Suppressor macrophage treated with lipopolysaccharide for 1 hour (primary cell): ENCODE results near the gene MSMB.
"Not testable (repeated sequence)": the region's sequence is repeated elsewhere in the genome, so short reads cannot be mapped to it uniquely, and the experiment has no call there.

Experiments
- DNase-seq, 3 donors: peaks; one replicate each; pipeline ENCODE4 v3.0.0-alpha.2; 2020 to 2022

Gene MSMB, protein sequence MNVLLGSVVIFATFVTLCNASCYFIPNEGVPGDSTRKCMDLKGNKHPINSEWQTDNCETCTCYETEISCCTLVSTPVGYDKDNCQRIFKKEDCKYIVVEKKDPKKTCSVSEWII

DNA sequence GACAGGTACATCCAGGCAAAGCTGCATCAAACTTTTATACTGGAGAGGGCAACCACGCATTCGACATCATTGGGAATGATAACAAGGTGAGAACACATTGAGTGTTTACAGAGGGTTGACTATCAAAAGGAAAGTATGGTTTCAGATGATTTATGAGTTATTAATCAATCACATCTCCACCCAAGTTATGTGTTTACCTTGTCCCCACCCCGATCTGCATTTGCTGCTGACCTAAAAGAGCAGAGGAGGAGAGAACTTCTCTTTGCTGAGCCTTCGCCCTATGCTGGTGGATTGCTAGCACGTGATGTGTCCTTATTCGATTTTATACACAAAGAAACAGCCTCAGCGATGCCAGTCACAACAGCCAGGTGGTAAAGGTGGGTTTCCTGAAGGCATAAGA lies at the start of gene MSMB:
TSS of gene MSMB (minus strand) at position 9 of the 400 bp plus-strand sequence. CDS start 32 bp downstream, outside the sequence.
- no peak for DNase-seq

DNA sequence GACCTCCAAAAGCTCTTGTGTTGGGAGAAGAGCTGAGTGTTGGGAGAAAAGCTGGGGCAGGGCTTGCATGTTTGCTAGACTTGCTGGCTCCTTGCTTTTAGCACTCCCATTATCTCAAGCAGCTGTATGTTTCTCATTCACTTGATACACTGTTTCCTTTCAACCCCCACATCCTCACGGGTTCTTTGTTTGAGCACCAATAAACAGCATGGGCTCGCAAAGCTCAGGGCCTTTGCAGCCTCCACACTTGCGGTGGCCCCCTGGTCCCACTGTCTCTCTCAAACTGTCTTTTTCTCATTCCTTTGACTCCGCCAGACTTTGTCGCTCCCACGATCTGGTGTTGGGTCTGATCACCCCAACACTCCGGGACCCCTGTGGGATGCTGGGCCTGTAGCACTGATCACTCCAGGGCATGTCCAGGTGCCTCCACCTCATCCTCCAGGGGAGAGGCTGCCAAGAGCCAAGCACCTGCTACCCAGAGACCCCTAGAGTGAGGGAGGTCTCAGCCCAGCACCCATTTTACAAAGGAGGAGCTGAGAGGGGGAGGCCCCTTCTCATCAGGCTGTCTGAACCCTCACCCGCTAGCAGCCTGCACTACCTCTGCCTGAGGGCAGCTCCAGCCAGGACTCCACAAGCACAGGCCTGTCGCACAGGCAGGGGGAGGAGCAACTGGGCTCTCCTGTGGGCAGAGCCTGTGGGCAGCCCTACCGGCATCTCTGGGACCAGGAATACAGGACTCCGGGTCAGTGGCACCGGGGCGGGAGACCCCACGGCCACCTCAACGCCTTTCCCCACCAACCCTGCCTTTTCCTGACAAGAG lies 49.1 kb upstream of the MSMB start:
- DNase-seq = no peak

DNA sequence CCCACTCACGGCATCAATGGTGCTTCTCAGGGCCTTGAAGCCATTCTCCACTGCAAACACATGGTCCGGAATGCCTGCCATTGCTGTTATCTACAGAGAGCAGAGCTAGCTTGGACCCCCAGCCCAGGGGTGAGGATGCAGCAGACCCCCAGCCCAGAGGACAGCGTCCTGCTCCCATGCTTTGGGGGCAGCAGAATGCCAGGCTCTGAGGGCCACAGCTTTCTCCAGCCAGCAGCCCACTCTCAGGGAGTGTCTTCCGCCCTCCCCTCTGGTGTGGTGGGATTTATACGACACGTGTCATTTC lies 48.1 kb upstream of the MSMB start:
- no peak for DNase-seq

DNA sequence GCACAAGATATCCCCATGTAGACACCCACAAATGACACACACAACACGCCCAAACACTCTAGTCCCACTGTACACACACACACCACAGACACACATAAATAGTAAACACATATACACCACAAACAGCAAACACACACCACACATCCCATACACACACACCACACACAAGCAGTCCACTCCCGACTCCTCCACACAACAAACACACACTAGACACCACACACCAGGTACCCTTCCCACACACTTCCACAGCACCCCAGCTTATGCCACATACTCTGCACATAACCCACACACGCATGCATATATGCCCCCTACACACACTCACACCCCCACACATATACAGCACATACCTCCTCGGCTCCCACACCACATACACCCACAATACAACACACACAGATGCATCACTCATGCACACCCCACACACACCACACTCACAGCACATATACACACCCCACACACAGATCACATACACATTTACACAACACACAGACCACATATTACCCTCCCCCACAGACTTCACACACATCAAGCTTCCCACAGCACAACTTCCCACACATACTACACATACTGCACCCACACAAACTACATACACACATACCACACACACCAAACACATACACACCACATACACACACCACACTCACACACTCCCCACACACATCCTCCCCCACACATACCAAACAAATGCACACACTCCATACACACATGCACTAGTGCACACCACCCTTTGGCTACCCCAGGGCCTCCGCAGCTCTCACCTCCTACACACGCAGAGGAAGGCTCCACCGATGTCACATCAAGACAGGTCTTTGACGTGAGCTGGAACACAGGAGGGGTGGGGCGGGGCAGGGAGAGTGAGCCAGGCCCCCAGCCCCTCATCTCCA lies 47.5 kb upstream of the MSMB start:
- not testable (repeated sequence) for DNase-seq

DNA sequence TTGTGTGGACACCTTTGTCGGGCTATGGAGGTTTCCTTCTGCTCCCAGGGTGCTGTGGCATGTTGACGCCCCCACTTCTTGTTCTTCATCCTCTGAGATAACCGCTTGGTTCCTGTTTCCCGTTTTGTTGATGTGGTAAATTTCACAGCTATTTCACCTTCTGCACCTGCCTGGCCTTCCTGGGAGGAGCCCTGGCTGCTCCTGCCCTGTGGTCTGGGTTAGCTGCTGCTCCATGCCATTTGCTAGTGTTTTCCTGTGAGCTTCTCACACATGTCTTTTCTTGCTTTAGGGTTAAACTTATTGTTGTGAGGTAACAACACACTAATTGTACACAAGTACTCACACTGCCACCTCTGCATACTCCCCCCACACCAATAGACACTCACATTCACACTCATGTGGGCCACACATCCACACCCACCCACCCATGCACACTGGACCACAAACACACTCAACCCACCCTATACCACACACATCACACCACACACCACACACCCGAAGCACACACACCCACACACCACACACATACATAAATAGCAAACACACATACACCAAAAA lies 46.5 kb upstream of the MSMB start:
- peak; percentile 28 to 48 (median 29) for DNase-seq

DNA sequence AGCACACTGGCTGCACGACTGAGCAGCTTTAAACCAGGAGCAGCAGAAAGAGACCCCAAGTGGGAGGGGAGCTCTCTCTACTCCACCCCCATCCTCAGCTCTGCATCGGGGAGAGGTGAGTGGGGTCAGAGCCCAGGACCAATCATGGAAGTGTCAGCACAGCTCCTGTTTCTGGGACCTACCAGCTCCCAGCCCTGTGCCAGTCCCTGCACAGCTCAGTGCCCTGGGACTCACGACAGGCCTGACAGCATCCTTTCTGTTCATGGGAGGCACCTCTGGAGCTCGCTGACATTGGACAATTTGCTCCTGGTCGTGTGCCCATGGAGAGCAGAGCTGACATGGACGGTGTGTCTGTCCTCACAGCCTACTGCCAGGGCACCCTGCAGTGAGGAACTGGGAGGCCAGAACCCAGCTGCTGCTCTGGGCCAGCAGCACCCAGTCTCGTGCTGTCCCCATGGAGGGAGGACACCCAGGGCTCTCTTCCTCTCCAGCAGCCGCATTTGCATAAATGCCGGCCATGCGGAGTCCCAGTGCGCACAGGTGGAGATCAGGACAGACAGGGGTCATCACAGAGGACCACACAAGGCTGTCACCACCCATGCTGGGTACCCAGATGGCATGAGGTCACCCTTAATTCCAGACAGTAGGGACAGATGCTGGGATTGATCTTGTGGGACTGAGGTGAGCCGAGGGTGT lies 45.9 kb upstream of the MSMB start:
- no peak for DNase-seq

DNA sequence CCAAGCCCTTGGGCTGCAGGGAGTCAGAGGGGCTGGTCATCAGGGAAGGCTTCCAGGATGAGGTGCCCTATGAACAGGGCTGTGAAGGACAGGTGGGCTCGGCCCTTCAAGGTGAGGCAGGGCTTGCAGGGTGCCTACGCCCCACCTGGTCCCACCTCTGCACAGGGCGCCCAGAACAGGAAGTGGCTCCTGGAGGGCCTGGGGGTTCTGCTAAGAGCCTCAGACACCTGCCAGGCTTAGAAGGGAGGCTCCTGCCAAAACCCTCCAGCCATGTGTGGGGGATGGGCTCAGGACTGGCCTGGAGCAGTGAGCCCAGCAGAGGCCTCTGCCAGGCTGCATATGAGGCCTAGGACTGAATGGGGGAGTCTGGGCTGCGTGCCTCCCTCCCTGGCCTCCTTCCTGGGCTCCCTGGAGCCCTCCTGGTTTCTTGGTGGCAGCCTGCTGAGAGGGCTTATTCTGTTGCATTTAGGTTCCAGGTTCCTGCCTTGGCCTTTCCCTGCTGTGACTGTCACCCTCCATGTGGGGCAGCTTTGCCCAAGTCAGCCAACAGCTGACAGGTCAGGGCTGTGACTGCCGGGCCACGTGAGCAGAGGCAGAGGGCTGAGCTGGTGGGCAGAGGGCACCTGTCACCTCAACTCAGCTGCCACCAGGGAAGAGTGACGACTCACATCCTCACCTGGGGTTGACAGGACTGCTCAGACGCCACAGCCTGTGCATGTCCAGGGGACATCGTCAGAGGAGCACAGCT lies 45.2 kb upstream of the MSMB start:
- DNase-seq = no peak

DNA sequence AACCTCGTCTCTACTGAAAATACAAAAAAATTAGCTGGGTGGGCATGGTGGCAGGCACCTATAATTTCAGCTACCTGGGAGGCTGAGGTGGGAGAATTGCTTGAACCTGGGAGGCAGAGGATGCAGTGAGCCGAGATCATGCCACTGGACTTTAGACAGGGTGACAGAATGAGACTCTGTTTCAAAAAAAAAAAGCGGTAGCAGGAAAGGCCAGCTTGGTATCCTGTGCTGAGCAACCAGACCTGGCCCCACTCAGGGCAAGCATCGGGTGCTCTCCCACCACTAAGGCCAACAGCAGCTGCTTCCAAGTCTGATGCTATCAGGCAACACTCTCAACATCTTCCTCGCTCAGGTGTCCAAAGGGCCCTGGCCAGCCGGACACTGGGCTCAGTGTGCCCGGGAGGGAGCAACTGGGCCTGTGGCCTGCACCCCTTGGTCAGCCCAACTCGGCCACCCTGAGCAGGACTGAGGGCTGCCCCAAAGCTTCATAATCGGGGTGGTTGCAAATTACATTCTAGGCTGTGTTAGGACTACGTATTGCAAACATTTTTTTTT lies 44.3 kb upstream of the MSMB start:
- no peak for DNase-seq

DNA sequence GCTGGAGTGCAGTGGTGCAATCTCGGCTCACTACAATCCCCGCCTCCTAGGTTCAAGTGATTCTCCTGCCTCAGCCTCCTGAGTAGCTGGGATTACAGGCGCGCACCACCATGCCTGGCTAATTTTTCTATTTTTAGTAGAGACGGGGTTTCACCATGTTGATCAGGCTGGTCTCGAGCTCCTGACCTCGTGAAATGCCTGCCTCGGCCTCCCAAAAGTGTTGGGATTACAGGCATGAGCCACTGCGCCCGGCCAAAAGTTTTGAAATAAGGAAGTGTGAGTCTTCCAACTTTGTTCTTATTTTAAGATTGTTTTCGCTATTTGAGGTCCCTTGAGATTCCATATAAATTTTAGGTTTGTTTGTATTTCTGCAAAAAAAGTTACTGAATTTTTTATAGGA lies 41.3 kb upstream of the MSMB start:
- not testable (repeated sequence) for DNase-seq

DNA sequence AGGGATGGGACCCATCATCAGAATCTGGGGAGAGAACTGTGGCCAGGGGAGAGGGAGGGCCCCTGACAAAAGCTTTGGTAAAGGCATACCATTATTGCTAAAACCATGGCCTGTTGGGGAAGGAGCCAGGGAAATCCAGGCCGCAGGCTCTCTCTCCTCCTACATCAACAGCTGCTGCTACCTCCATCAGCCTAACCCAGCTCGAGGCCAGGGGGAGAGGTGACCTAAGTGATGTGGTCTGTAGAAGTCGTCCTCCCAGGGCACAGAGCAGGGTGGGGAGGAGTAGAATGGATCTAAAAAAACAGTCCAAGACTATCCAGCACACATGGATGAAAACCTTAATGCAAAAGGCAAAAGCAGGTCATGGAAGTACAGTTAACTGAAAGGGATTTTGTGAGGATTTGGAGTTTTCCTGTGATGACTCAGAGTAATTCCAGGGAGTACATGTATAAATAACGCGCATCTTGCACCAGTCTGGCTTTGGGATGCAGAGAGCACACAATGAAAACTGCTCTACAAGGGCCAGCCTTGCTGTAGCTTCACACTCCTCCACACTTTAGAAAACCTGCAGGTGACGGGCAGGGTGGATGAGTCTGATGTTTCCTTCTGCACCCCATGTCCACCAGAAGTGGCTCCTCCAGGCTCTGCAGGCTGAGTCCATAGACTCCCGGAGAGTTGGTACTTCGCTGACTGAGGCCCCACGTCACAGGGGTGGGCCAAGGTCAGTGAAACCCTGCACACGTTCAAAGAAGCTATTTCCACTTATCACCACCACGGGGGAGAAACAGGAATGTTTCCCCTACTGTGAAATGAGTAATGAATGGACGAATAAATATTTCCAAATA lies 38.5 kb upstream of the MSMB start:
- DNase-seq = no peak

DNA sequence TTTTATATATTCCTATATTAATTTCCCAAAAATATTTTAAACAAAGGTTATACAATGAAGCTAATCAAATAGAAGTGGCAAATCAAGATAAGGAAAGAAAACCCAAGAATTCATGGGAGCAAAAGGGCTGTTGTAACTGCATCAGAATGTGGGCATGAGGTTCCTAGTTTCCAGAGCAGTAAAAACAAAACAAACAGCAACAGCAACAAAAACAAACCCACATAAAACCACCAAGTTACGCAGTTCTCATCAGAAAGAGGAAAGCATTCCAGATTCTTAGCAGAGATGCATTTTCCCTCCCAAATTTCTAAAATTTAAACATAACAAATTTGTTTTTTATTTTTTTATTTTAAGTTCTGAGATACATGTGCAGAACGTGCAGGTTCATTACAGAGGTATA lies 34.8 kb upstream of the MSMB start:
- peak; percentile 57 to 69 (median 63) for DNase-seq

DNA sequence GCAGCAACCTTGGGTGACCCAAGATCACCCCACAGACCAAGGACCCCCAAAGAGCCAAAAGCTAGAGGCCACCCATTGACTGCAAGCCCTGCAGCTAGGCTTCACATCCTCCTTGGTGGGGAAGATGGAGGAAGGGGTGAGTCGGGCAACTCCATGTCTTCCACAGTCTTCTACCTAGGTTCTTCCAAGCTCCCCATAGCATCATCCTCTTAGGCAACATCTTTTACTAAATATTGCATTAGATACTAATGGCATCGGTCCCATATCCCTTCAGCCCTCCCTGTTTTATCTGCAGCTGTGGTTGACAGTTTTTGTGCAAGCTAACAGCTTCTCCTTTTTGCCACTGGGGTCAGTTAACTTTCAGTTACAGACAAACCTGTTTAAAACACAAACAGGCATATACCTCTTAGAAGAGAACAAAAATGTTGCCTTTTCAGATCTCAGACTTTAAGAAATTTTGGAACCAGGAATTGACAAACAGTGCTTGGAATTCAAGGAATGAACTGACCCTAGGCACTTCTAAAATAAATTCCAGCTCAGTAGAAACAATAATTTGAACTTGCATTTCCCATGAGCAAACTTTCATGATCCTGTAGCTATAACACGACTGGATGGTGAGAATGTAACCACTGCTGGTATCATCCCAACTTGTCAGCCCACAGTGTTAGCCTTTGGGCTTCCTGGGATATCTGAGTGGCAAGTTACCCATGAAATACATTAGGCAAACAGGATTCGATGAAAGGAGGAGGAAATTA lies 33.9 kb upstream of the MSMB start:
- peak; percentile 29 to 62 (median 39) for DNase-seq

DNA sequence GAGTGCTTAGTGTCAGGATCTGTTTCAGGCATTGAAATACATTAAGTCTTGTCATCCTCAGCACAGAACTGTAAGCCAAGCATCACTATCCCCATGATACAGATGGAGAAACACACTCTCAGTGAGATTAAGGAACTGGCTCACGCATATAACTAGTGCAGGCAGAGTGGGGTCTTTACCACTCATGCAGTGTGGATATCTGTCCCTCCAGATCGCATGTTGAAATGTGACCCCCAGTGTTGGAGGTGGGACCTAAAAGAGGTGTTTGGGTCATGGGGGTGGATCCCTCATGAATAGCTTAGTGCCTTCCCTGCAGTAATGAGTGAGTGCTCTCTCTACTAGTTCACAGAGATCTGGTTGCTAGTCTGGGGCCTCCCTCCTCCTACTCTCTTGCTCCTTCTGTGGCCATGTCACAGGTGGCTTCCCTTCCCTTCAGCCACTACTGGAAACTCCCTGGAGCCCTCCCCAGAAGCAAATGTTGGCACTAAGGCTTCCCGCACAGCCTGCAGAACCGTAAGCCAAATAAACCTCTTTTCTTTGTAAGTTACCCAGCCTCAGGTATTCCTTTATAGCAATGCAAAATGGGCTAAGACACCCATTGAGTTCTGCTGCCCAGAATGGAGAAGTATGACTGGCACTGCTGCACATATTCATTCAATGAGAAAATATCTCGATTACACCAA lies 31.8 kb upstream of the MSMB start:
- DNase-seq = peak; percentile 27 to 52 (median 34)

DNA sequence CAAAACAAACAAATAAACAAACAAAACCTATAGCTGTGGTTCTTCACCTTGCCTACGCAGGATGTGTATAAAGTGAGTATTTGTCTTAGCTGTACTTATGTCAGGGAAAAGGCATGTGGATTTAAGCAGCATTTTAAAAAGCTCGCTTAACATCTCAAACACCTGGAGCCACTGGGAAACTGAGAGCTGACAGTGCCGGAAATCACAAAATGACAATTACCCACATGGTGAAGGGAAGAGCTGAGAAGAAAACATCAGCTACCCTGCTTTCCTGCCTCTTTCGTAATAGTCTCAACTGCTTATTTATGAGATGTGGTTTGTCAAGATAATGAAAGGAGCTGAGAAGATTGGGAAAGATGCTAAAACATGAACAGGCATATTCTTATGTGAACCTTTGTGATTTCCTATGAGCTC lies 31.1 kb upstream of the MSMB start:
- DNase-seq = peak in 1 of 3 donors; percentile 33

DNA sequence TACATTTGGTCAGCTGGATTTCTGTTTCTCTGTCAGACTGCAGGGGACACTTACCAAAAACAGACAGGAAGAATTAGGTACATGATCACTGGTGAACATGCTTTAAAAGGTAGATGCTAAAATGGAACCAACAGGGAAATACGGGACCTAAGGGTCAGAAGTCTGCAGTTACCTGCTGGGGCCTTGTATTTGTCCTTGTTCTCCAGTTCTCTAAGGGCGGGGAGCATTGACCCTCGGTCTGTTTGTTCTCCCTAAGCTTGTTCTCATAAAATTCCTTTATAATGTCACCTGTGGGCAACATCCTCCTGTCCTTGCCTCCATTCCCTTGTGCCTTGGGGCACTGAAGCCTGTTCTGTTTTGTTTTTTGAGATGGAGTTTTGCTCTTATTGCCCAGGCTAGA lies 29.8 kb upstream of the MSMB start:
- no peak for DNase-seq

DNA sequence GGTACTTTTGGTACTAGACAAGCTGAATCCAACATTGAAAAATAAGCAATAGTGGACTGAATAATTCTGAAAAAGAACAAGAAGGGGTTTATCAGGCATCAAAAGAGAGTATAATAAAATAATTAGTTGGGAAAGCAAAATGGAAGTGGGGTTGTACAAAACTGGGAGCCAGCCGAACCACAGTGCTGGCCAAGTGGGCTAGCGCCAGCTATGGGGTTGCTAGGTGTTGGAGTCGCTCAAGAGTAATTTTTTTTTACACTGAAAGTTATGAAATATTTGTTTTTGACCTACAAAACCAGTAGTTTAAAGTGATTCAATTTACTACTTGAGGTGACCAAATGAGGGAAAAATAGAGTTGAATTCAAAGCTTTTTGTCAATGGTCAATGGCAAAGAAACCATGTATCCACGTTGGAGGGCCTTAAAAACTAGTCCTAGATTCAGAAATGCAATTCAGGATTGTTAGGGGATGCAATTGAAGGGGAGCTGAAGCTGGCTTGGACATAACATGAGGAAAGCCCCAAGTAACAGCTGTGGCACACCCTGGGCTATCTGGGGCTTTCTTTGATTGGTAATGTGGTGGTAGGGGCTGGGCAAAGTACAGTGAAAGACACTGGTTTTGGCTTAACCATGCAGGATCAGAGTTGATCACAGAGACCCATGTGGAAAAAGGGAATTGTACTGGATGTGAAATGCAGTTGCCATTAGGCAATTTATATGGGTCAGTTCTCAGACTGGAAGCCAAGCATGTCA lies 28.3 kb upstream of the MSMB start:
- no peak for DNase-seq

DNA sequence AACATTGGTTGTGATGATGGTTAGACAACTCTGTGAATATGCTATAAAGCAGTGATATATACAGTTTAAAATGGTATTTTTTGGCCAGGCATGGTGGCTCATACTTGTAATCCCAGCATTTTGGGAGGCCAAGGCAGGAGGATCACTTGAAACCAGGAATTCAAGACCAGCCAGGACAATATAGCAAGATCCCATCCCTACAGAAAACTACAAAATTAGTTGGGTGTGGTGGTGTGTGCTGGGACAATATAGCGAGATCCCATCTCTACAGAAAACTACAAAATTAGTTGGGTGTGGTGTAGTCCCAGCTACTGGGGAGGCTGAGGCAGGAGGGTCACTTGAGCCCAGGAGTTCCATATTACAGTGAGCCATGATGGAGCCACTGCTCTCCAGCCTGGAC lies 27.5 kb upstream of the MSMB start:
- DNase-seq = no peak

DNA sequence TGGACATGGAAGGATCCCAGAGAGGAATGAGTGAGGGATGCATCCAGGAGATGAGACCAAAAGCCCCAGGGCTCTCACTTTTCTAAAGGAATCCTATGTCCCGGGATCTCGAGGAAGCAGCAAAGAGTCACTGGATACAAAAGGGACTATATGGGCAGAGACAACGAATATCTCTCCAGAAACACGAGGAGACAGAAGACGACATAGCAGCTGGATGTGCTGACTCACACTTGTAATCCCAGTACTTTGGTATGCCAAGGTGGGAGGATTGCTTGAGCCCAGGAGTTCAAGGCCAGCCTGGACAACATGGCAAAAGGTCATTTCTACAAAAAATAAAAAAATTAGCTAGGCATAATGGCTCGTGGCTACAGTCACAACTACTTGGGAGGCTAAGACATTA lies 24.7 kb upstream of the MSMB start:
- DNase-seq = no peak
